Activated CD4-positive, alpha-beta T cell treated with anti-CD3 and anti-CD28 coated beads for 24 hours (primary cell): ENCODE data around the gene FRG1.
"Not testable (repeated sequence)": the region's sequence is repeated elsewhere in the genome, so short reads cannot be mapped to it uniquely, and the experiment has no call there.

Experiments used
- DNase-seq, 2 donors: peaks; one replicate each; pipeline ENCODE4 v3.0.0-alpha.2; 2020; ENCODE audit warnings: low read depth in 2 of 2

FRG1 gene

DNA sequence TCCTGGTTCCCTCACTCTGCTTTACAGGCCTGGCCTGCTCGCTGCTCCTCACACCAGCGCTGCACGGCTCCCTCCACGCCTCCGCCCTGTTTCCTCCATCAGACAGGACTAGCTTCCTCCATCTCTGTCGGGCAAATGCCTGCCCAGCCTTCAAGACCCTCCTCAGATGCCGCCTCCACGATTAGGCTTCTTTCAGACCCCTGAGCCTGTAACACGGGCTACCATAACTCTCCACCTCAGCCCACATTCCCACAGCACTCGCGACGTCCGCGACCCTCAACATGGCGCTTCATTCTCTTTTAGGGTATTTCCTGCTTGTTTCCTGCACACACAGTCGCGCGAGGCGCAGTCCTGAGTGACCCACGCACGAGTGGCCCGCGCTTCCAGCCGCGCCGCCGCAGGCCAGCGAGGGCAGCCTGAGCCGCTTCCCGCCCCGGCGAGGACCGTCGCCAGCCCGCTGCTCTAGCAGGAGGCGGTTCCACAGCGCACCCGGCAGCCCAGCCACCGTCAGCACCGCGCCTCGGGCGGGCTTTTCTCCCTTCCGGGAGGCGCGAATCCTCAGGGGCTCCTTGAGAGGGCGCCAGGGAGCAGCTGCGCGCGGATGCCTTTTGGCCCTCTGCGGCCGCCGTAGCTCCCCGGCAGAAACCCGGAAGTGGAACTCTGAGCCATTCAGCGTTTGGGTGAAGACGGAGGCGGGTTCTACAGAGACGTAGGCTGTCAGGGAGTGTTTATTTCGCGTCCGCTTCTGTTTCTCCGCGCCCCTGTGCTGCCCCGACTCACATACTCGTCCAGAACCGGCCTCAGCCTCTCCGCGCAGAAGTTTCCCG, at the start of gene FRG1:
Gene FRG1 (plus strand): TSS at position 695 of the 827 bp plus-strand sequence. CDS start 138 bp downstream, outside the sequence.
- DNase-seq: peak; percentile 91 to 98

DNA sequence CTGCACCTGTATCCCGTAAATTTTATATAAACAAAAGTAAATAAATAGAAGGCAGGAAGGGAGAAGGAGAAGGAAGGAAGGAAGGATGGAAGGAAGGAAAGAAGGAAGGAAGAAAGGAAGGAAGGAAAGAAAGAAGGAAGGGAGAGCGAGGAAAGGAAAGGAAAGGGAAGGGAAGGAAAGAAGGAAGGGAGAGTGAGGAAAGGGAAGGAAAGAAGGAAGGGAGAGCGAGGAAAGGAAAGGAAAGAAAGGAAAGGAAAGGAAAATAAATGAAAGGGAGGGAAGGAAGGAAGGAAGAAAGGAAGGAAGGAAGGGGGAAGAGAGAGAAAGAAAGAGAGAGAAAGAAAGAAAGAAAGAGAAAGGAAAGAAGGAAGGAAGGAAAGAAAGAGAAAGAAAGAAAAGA, 43.0 kb upstream of the FRG1 start:
- DNase-seq: no peak

DNA sequence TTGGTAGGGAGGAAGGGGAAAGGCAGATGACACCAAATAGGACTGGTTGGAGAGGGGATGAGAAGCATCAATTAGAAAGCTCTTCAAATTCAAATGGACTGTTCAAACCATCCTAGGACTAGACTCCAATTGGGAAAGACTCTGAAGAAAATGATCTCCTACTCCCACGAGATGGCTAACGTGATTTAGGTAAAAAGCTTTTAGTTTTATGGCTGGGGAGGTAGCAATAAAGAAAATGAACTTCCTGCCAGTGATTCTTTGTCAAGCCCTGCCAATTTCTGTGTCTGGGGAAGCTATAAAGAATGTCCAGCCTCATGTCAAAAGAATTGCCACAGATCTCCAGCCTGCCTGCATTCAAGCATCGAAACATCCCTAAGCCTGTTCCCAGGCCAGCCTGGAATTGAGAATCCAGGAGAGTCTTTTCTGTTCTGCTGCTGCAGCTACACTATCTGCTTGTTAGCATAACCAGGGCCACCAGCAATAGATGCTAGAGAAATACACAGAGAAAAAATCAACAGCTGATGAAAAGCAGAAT, 41.1 kb upstream of the FRG1 start:
- DNase-seq: not testable (repeated sequence)

DNA sequence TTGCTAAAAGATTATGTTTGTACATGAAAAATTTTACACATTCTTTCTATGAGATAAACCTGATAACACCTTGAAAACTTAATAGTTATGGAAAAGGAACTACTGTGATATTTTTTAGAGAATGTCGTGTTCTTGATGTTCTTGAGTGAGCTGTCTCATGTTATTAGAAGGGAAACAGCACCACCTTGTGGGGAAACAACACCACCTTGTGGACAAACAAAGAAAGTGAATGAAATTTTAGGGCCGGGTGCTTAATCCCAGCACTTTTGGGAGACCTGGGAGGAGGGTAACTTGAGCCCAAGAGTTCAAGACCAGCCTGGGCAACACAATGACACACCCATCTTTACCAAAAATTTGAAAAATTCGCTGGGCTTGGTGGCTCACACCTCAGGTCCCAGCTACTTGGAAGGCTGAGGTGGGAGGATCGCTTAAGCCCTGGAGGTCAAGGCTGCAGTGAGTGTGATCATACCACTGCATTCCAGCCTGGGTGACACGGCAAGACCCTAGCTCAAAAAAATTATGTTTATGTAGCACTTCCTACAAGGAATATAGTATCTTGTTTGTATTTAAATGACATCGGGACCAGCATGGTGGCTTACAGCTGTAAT, 36.1 kb upstream of the FRG1 start:
- DNase-seq: peak; percentile 6 to 32

DNA sequence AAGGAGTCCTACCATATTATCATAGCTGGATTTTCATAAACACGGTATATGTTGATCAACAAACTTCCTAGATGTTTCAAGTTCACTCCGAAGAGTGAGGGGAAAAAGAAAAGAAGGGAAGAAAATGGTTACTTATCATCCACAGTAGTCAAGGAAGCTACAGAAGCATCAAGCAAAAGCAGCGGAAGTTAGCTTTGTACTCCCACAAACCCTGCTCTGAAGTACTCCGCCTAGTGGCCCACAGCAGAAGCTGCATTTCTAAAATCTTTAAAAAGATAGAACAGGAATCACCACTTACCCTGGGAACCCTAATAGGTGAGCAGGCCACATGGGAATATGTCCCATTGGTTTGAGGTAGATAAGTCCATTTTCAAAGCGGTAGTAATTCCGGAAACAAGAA, 28.5 kb upstream of the FRG1 start:
- no peak for DNase-seq

DNA sequence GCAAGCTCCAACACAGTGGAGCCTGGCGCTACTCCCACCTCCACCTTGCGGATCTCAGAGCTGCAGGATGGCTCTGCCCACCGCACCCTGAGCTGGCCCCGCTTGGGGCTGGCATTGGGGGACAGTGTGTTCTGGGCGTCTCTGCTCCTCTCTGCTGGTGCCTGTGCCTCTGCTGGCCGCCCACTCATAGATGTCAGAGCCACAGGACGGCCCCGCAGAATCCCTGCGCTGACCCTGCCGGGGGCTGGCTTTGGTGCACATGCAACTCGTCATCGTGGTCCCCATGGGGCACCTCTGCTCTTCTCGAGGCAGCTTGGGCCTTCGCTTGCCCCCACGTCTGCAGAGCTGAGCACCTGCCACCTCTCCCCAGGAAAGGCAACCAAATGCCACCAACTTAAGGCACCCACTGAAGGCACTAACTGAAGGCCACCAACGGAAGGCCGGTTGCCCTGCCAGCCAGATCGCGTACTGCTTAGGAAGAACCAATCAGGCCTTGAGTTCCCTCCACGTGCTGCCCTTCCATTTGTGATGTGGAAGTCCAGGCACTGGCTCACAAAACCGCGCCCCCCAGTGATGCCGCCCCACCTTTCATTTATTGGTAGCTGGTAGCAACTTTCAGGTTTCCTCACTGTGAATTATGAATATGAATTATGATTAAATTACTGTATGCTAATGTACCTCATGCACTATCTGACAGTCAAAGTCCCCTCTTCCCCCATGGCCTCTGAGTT, 23.3 kb upstream of the FRG1 start:
- DNase-seq: no peak

DNA sequence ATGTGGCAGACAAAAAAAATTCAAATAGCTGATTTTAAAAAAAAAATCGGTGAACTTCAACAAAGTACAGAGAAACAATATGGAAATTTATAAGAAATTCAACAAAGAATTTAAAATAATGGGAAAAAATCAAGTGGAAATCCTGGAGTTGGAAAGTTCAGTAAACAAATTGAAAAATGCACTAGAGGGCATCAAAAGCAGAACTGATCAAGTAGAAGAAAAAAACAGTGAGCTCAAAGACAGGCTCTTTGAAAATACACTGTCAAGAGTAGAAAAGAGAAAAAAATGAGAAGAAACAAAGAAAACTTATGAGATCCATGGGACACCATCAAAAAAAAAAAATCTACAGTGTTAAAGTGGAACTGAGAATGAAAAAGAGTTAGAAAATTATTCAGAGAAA, 19.6 kb upstream of the FRG1 start:
- no peak for DNase-seq

DNA sequence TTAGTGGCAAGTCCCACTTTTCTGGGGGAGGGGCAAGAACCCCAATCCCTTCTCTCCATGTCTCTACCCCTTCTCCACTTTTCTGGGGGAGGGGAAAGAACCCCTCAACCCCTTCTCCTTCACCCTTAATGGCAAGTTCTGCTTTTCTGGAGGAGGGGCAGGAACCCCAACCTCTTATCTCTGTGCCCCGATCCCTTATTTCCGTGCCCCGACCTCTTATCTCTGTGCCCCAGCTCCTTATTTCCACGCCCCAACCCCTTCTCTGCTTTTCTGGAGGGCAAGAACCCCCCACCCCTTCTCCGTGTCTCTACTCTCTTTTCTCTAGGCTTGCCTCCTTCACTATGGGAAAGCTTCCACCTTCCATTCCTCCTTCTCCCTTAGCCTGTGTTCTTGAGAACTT, 13.9 kb upstream of the FRG1 start:
- not testable (repeated sequence) for DNase-seq

DNA sequence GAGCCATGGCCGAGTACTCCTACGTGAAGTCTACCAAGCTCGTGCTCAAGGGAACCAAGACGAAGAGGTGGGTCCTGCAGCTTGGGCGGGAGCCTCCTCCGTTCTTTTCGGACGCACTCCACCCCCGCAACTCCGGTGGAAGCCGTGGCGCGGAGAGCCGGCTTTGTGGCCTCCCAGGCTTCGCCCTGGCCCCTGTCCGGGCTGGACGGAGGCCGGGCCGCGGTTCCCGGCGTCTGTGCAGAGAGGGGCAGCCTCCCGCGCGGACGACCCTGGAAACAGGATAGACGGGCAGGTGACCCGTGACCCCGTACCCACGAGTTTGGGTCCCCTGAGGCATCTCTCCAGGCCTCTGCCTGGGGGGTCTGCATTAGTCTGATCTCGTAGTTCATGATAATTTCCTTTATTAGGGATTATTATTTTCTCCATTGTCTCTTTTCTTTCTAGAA, 356 bp downstream of the FRG1 start:
- DNase-seq: peak in 1 of 2 donors; percentile 7

DNA sequence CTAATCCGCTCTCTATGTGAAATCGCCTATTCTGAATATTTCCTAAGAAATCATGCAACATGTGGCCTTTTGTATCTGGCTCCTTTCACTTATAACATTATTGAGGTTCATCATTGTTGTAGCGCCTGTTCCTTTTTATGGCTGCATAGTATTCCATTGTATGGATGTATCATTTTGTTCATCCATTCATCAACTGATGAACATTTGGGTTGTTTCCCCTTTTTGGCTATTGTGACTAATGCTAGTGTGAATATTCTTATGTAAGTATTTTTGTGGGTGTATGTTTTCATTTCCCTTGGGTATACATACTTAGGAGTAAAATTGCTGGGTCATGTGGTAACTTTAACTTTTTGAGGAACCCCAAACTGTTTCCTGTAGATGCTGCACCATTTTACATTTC, 1.7 kb downstream of the FRG1 start:
- not testable (repeated sequence) for DNase-seq

DNA sequence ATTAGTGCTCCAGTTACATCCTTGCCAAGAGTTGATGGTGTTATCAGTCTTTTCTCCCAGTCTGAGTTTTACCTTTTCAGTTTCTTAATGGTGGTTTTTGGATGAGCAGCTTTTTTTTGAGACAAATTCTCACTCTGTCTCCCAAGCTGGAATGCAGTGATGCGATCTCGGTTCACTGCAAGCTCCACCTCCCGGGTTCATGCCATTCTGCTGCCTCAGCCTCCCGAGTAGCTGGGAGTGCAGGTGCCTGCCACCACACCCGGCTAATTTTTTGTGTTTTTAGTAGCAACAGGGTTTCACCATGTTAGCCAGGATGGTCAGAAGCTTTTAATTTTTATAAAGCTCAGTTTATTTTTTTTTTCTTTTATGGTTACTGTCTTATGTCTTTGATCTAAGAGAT, 3.4 kb downstream of the FRG1 start:
- DNase-seq: not testable (repeated sequence)

DNA sequence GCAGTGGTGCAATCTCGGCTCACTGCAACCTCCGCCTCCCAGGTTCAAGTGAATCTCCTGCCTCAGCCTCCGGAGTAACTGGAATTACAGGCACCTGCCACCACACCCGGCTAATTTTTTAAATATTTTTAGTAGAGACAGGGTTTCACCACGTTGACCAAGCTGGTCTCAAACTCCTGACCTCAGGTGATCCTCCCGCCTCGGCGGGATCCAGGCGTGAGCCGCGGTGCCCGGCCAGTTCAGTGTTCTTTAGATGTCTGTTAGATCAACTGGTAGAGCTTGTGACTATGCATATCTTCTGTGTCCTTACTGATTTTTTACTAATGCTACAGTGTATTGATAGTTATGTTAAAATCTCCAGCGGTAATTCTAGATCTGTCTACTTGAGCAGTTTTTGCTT, 6.2 kb downstream of the FRG1 start:
- not testable (repeated sequence) for DNase-seq

DNA sequence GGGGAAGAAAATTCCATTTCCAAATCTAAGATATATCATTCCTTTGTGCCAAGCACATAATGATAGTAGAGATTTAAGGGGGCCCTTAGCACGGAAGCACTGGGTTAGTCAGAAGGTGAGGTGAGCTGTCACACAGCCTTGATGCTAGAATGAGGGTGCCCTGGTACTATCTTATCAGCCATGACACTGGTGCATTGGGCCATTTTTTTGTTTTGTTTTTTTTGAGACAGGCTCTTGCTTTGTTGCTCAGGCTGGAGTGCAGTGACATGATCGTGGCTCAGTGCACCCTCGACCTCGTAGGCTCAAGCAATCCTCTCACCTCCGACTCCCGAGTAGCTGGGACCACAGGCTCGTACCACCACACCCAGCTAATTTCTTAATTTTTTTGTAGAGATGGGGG, 7.8 kb downstream of the FRG1 start:
- not testable (repeated sequence) for DNase-seq

DNA sequence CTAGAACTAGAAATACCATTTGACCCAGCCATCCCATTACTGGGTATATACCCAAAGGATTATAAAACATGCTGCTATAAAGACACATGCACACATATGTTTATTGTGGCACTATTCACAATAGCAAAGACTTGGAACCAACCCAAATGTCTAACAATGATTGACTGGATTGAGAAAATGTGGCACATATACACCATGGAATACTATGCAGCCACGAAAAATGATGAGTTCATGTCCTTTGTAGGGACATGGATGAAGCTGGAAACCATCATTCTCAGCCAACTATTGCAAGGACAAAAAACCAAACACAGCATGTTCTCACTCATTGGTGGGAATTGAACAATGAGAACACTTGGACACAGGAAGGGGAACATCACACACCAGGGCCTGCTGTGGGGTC, 28.6 kb downstream of the FRG1 start:
- not testable (repeated sequence) for DNase-seq

DNA sequence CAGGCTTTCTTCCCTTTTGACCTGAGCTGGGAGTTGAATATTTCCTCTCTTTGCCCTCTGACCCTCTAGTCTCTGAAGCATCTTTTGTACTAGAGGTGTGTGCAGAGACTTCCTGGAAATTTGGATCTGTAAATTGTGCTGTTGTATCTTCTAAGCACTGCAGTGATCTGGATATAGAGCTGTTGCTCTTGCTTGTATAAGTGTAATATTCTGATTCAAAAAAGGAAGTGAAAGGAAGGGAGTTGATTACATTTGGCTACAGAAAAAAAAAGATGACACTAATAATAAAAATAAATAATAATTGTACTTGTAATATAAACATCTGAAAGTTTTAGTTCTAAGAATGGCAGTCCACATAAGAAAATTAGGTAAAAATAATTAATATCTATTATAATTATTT, 33.0 kb downstream of the FRG1 start:
- DNase-seq: no peak

DNA sequence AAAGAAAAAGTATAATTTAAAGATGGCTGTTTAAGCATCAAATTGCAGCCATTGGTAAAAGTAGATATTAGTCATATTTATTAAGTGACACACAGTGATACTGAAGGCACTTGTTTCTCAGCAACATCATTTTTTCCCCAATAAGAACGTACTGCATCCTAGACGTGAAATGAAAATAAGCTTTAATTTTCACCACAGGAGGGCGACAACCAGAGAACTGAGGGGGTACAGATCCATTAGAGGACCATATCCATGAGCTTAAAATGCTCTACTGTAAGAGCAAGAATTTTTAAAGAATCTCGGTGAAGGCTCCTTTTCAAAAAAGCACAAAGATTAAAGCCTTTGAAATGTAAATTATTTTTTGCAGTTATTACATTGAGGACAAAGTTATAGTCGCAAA, 33.4 kb downstream of the FRG1 start:
- DNase-seq: no peak

DNA sequence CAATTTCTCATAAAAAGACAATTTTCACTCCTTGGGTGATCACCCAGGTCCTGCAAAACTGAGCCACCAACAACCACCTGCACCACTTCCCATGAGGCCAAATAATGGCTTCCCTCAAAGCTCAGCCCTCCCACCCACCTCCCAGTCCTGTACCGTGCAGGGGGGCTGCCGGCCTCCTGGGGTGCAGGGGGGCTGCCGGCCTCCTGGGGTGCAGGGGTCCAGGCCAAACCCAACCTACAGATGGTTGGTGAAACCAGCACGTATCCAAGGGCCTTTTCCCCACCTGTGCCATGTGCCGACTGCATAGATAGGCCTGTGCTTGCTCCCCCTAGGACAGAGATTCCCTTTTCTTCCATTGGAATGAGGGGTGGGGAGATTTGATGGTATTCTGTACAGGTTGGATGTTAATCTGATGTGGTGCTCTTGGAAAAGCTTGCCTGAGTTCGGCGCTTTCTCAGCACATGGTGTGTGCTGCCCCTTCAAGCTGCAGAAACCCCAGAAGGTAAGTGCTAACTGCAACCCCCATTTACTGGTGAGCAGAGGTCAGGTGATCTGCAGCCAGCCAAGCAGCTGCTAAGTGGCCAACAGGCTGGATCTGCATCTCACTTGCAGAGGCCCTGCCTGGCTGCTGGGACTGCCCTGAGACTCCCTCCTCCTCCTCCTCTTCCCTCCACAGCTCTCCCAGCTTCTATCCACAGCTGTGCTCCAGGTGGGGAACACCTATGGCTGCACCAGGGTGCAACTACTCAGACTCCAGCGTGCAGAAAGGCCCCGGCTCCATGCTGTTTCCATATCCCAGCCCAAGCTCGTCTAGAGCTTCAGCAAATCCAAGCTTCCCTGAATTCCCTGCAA, 38.8 kb downstream of the FRG1 start:
- DNase-seq: no peak

DNA sequence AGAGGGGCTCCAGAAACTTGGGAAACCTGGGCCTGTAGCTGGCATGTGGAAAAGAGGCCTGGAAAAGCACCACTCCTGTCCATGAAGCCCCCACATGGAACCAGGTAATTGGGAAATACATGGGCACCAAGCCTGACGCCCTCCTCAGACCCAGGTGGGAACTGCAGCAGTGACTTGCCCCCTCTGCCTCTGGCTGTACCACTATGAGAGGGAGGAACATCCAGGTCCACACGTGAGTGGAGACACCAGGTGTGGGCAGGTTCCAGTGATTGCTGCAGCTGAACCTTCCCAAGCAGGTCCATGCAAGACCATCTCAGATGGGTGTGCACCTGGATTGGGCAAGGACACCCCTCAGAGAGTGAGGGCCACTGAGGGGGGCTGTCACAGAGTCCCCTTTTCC, 39.6 kb downstream of the FRG1 start:
- not testable (repeated sequence) for DNase-seq

DNA sequence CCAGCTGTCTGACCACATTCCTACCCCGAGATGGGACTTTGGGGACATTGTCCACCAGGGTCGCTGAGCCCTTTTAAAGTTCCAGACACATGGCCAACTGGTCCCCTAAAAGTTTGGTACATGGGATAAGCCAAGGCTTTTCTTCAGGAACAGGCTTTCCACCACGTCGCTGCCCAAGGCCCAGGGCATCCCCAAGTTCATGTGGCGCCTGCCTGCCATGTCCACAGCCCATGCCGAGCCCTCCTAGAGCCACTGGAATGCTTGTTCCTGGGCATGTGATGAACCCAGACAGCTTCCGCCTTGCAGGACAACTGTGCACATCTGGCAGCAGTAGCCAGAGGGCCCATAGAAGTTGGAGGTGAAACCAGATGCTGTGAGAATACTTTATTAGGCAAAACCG, 41.3 kb downstream of the FRG1 start:
- no peak for DNase-seq

DNA sequence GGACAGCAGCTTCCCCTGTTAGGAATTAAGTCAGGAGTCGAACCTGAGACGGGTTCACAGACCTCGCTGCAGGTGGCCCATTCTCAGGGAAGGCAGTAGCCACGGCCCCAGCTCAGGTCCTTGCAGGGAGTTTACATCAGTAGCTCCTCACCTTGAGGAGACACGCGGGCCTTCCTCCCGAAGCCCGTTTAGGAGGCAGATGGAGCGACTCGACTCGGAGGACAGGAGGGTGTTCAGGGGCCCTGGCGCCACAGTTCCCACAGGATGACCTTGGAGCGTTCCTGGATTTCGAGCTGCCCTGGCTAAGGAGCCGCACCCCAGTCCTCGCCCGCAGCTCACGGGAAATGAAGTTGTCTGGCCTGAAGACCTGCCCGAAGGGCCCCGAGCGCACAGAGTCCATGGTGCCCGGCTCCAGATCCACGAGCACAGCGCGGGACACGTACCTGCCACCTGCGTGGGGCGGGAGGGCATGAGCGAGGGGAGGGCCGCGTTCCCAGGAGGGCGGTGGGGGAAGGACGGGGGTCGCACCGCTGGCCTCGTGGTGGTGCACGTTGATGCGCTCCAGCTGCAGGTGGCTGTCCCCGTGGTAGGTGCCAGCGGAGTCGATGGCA, 43.3 kb downstream of the FRG1 start:
- not testable (repeated sequence) for DNase-seq

DNA sequence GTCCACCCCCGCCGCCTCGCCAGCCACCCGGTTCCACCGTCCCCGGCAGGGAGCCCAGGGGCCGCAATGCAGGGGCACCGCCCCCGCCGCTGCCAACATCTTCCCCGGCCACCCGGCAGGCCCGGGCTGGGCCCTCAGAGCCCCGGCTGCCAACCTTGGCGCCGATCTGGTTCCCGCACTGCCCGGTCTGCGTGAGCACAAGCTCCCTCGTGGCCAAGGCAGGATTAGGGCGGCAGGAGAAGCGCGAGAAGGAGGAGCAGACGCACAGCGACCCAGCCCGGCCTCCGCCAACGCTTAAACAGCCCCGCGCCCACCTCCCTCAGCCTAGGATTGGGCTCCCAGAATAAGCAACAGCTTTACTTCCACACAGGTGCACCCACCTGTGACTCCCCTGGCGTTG, 44.0 kb downstream of the FRG1 start:
- DNase-seq: not testable (repeated sequence)
